IMR-90 (cell line): ENCODE results near the gene GABRB1.

Experiments
- CTCF ChIP-seq: conservative IDR thresholded peaks from 2 replicates; pipeline ENCODE4 v1.5.1; 2012; ENCODE audit warnings: mild to moderate bottlenecking, low read depth, low read length, improper control_type of control experiment
- MAZ ChIP-seq: IDR thresholded peaks from 2 replicates; pipeline ENCODE4 v1.6.1; 2012; ENCODE audit warnings: low read depth, mild to moderate bottlenecking, low read length, improper control_type of control experiment, moderate library complexity, borderline replicate concordance
- POLR2A ChIP-seq: IDR thresholded peaks from 2 replicates; pipeline ENCODE4 v1.6.1; 2012; ENCODE audit warnings: mild to moderate bottlenecking, low read depth, low read length
- RAD21 ChIP-seq: IDR thresholded peaks from 2 replicates; pipeline ENCODE4 v1.6.1; 2012; ENCODE audit warnings: low read length, improper control_type of control experiment
- SMC3 ChIP-seq: fragments of 150-350 bp; IDR thresholded peaks from 2 replicates; pipeline ENCODE4 v1.6.1; 2016; ENCODE audit warnings: low read depth, mild to moderate bottlenecking, antibody characterized with exemption, low read length, moderate library complexity

- no peak for TF ChIP-seq RAD21
- TF ChIP-seq CTCF: no peak
- TF ChIP-seq POLR2A: no peak
- TF ChIP-seq SMC3: no peak
- TF ChIP-seq MAZ: no peak
Observed at GRCh38 chr4:47337893-47338292, 306.5 kb downstream of the GABRB1 start.
